GM19239 (cell line): ENCODE measurements around the gene LRP1B.
"Not testable (repeated sequence)": the region's sequence is repeated elsewhere in the genome, so short reads cannot be mapped to it uniquely, and the experiment has no call there.

ENCODE experiments used
- DNase-seq: peaks from one replicate; pipeline ENCODE4 v3.0.0; 2011; ENCODE audit warnings: low spot score; ENCODE audit not compliant: insufficient read length
- FAIRE-seq: peaks from 2 replicates; lab custom pipeline; 2011; peaks lifted over from hg19 to GRCh38; lab: Jason Lieb, UNC

LRP1B gene

DNA sequence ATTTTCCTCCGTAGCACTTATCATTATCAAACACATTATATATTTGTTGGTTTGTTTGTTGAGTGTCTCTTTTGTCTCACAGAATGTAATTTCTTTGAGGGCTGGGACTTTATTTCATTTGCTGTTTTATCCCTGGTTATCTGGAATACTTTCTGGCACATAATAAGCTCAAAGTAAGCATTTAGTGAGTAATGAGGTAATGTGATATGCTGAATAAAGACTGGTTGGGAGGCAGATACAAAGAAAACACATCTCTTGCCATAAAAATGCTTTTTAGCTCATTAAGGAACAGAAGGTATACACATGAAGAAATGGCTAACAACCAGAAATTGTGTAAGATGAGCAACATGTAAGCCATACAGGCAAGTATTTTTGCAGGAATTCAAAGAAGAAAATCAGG lies 1411.8 kb downstream of the LRP1B start:
- DNase-seq = no peak
- no peak for FAIRE-seq

DNA sequence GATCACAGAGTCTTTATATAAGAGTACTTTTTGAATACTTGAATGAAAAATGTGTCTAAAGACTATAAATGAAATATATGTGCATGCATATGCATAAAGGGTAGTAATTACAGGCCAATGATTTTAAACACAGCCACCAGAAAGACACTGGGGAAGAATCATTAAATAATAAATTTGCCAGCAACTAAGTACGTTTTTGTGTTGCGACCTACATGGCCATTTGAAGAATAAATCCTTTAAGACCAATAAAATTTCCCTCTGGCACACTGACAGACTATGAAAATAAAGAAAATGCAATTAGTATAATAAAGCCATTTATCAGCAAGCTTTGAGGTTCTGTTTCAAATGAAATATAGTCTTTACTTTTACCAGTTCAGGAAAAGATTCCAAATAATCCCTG lies 1413.3 kb downstream of the LRP1B start:
- no peak for FAIRE-seq

DNA sequence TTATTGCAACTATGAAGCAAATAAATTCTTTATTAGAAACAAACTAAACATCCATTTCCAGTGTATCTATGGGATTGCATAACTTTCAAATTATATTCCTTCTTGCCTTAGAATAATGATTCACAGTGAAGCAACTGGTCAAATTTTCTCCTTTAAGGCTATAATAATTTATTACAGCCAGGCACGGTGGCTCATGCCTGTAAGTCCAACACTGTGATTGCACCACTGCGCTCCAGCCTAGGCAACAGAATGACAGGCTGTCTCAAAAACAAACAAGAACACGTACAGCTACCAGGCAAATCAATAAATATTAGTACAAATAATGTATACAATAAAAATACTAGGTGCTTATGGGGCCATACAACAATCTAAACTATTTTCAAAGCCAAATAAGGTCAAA lies 1416.2 kb downstream of the LRP1B start:
- DNase-seq (no peak), FAIRE-seq (no peak)

More for the DNA sequence above, 1413.3 kb downstream of the LRP1B start:
- no peak for DNase-seq

DNA sequence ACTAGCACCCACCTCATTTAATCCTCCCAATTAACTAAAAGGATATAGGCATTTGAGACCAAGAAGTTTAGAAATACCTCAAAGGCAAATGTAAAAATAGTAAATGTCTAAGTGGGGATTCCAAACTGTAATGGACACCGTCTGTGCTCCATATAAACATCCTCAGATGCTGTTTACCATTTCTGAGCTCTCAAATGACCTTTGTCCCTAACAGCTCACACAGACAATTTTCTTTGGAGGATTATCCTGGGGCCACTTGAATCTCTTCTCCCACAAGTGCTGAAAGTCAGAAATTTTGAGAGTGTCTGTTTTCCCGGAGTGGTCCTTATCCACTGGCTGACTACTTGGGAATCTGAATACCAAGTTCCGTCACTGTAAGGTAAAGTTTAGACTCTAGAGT lies 1418.9 kb downstream of the LRP1B start:
- no peak for FAIRE-seq
- no peak for DNase-seq

DNA sequence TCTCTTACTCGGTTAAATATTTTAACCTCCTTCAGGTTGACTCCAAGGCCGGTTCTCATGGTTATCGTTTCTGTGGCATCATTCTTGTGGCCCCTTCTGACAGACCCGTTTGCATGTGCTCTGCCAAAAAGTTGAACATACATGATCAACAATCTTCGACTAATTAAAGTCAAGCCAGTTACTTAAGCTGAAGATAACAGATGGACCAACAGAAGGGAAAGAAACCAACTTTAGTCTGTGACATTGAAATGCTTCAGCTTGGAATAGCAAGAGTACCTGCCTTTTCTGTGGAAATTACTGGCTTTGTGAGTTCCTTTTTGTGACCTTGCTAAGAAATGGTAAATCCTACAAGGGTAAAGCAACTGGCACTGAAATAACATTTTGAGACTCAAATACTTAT lies 1429.1 kb downstream of the LRP1B start:
- DNase-seq = no peak
- no peak for FAIRE-seq

DNA sequence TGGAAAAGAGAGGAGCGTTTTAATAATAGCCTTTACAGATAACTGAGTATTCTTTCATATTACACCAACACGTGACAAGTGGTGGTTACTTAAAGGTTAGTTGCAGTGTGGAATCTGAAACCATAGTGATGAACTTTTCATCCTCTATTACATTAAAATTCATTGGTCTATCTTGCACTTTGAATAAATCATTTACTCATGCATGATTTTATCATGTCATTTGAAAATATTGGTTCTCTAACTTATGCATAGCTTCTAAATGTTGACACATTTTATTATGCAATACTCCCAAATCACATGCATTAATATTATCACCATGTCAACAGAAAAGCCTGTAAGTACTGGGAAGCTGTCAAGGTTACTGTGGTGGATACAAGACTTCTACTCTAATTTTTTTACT lies 1432.2 kb downstream of the LRP1B start:
- no peak for FAIRE-seq
- DNase-seq = no peak

DNA sequence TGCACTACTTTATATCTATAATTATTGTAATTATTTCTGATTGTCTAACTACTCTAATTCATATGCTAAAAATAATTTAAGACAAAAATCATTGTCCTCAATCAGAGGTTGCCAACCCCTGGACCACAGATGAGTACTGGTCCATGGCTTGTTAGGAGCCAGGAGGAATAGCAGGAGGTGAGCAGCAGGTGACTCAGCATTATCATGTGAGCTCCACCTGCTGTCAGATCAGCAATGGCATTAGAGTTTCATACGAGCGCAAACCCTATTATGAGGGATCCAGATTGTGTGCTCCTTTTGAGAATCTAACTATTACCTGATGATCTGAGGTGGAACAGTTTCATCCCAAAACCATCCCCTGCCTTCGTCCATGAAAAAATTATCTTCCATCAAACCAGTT lies 1434.4 kb downstream of the LRP1B start:
- DNase-seq (no peak), FAIRE-seq (no peak)

DNA sequence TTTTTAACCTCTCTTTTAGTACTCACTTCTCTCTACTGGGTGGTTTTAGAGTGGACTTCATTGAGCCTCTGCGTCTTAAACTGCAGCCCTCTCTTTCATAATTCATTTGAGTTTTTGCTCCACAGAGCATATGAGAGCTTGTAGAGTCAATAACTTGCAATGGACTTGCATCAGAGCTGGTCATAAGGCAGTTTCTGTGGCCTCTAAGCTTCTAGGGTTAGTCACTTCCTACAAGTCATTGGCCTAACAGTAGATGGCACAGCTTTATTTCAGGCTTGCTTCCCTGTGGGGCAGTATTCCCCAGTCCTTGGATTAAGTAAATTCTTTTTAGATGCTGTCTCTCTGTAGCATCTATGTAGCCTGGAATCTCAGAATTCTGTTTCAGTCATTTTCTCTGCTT lies 1435.7 kb downstream of the LRP1B start:
- FAIRE-seq (no peak), DNase-seq (no peak)

DNA sequence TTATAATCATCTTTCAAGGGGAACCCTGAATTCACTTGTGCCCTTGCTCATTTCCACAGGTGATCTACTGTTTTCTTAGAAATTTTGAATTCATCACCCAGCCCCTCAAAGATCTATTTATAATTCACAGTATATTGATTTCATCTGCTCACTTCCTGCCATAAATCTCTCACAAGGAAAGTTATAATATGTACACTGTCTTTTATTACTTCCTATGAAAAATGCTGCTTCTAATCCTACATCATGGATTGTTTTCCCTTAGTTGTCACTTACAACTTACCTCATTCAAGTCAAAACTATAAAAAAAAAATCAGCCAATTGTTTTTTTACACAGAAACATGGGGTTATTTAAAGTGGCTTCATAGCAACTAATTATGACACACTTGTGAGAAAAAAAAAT lies 1443.0 kb downstream of the LRP1B start:
- FAIRE-seq (no peak), DNase-seq (no peak)

DNA sequence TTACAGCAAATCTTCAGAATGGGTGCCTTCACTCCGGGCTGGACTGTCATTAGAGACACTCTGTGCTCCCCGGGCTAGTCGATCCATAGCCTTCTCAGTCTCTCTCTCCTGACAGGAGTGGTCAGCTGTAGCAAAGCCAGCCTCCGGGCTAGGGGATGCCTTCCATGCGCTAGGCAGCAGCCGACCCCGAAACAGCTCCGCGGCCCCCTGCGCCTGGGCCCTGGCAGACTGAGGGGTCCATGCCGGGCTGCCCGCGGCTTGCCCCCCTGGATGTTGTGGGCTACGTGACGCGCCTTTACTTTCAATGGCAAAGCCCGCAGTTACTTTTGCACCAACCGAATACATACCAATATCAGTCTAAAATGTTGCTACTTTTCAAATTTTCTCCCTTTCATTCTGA lies 1447.2 kb downstream of the LRP1B start:
- DNase-seq = no peak
- no peak for FAIRE-seq

DNA sequence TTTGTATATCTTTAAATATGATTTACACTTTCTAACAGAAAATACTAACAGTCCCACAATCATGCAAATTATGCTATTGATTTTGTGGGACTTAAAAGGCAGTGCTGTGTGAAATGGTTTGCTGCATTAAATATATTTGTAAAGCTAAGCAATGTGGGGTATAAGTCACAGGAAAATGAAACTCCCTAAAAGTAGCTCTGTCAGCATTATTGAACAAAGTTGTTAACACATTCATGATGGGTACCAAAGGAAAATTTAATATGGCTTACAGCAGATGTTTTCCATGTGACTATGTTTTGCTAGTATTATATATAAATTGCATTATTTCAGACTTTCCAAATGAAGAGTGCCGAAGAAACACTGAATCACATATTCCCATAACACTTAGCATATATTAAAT lies 1450.0 kb downstream of the LRP1B start:
- DNase-seq (no peak), FAIRE-seq (no peak)

DNA sequence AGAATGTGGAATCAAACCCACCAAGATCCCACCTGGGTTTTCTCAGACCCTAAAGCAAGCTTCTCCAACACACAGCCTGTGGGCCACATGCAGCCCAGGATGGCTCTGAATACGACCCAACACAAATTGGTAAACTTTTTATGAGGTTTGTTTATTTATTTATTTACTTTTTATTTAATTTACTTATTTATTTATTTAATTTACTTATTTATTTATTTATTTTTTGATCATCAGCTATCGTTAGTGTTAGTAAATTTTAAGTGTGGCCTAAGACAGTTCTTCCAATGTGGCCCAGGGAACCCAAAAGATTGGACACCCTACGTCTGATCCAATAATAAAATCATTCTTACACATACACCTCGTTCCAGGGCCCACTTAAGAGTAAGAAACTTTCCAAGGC lies 1451.1 kb downstream of the LRP1B start:
- DNase-seq = no peak

DNA sequence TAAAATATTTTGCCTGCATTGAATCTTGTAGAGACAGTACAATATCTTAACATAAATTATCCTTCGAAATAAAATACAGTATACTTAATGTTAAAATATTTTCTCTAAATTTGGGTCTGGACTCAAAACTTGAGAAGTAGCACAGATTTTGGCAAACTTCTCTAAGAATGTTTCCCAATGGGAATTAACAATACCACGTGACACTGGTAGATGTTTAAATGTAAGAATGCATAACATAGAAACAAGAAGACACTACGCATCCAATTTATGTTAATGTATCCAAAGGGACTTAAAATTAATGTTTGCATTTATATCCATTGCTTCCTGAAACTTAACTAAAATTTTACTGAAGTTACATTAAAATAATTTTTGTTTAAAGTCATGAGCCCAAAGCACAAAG lies 1460.9 kb downstream of the LRP1B start:
- no peak for DNase-seq
- no peak for FAIRE-seq

More for the DNA sequence above, 1451.1 kb downstream of the LRP1B start:
- FAIRE-seq = no peak

DNA sequence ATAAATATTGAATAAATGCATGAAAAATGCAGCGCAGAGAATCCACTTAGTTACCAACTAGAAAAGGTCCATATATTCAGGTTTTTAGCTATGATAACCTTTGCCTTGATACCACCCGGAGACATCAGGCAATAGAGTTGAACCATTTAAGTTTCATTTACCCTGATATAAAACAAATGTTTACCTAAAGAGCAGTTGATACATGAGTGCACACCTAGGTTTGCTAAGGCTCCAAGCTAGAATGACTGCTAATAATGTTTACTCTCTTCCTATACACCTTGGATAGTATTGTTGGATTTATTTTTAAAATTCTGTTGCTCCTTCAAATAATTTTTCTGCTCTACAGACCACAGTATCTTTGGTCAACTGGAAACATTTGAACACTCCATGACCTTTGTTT lies 1463.6 kb downstream of the LRP1B start:
- DNase-seq (no peak), FAIRE-seq (no peak)

DNA sequence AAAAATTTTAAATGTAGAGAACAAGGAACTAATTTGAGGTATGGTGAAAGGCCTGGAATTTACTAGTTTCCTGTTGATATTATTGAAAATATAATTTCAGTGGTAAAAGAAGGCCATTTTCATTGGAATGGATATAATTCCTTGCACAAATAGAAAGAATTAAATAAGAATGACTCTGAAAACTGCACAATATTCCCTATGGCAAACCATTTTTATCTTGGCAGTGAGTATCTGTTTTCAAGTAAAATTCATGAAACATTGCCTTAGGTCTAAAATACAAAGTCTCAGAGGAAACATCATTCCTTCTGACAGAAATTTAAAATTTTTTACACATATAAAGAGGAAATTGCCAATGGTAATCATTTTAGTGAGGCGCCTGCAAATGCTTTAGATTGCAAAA lies 1468.3 kb downstream of the LRP1B start:
- no peak for DNase-seq
- FAIRE-seq = no peak

DNA sequence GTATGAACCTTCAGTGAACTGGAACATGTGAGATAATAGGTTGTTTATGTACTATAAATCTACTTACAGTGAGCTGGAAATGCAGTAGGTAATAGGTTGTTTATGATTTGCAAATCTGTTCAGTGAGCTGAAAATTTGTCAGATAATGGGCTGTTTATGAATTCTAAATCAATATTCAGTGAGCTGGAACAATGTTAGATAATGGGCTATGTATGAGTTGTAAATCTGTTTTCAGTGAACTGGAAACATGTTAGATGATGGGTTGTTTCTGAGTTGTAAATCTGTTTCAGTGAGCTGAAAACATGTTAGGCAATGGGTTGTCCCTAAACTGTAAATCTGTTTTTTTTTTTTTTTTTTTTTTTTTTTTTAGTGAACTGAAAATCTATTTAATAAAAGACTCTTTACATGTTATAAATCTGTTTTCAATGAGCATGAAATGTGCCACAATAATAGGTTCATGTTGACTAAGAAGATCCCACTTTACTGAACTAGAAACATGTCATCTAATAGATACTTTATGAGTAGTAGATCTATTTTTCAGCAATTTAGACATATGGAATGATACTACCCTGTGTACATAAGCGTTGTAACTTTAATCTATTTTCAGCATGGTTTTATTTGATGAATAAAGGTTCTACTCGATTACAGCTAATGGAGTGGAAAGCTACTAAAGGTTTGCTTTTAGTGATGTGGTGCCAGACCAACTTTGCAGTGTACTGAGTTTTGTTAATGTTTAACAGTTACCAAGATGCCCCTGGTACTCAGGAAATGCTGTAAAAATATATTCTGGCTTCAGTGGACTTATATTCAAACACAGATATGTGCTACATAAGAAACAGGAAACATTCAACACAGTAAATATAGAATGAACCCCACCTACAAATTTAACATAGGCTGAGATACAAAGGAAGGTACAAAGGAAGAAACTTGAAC lies 1471.8 kb downstream of the LRP1B start:
- no peak for DNase-seq

DNA sequence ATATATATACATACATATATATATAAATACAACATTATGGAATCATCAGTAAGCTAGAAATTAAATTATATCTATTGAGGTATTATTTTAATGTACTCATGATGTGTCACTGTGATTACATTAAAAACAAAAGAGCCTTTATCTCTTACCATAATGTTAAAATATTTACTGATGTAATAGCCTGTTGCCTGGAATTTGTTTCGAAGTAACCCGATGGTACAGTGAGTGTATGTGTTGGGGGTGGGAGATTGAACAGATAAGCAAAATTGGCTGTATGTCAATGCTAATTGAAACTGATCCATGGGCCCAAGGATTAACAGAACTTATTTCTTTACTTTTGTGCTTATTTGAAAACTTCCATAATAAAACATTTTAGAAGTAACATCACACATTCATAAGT lies 1473.2 kb downstream of the LRP1B start:
- no peak for DNase-seq
- FAIRE-seq = no peak

More for the DNA sequence above, 1471.8 kb downstream of the LRP1B start:
- FAIRE-seq = no peak

DNA sequence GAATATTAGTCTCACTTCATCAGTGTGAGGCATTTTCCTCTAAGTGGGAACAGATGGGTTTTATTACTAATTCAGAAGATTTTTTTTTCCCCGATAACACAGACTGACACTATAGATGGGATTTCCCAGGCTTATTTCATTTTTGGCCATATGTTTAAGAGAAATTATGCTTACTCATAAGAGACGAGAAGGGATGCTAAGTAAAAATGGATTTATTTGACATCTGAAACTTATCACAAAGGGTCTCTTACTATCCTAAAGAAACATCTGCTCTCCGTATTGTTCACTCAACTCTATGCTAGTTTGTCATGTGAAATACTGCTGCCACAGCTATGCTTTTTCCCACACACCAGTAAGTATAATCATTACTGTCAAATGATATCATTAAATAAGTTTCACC lies 1476.3 kb downstream of the LRP1B start:
- no peak for DNase-seq
- no peak for FAIRE-seq

DNA sequence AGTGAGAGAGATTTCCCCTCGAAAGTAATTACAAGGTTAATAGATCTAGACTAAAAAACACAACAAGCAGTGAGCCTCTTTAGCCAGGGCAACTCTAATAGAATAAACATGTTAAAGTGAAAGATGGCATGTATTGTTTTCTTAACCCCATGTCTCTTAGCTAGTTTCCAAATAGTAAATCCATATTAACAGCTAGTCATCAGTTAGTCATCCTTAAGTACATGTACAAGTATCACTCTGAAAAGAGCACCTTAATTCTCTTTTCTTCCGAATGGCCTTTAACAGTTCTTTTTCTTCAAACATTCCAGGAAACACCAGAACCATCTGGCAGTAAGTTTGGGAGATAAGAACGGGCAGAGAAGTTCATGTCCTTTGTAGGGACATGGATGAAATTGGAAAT lies 1480.0 kb downstream of the LRP1B start:
- no peak for FAIRE-seq
- DNase-seq = no peak

DNA sequence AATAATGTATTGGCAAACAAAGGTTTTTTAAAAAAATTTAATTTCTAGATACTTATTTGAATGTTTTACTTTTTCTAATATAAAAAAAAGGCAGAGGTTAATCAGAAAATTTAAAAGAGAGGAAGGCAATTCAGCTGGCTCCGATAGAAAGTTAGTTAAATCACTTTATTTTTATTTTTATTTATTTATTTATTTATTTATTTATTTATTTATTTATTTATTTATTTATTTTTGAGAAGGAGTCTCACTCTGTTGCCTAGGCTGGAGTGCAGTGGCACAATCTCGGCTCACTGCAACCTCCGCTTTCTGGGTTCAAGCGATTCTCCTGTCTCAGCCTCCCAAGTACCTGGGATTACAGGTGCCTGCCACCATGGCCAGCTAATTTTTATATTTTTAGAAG lies 1480.7 kb downstream of the LRP1B start:
- DNase-seq, FAIRE-seq: not testable (repeated sequence)

DNA sequence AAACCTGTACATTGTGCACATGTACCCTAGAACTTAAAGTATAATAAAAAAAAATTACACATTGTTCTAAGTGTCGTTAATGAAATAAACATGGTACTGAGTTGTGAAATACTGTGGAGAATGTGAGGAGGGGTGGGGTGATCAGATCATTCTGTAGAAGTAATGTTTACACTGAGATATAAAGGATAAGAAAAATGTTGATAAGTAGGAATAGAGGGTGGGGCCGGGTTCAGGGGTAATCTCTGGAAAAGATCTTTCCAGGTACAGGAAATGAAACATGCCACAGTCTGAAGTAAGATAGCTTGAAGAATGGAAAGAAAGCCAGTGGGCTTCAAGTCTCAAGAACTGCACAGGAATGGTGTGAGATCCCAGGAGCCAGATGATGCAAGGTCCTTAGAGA lies 1482.4 kb downstream of the LRP1B start:
- no peak for FAIRE-seq
- no peak for DNase-seq

DNA sequence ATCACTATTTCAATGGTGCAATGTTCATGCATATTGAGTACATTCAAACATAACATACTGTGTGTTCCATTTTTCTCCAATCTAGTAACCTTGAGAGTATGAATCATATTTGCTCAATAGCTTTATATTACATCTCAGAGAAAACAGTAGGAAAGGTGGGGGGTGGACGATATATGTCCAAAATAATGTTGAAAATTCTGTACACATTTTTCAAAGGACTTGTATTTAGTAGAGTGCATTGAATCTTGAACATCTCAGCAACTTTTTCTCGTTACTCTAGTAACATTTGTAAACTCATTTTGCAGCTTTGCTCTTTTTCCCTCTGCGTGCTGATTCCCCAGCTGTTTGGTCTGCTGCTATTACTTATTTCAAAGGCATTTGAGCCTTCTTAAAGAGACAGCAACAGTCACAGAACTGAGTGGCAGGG lies 1487.0 kb downstream of the LRP1B start:
- DNase-seq (no peak), FAIRE-seq (no peak)
